Astrocyte of the spinal cord (primary cell): ENCODE measurements around the gene GPR12.
"Not testable (repeated sequence)": the region's sequence is repeated elsewhere in the genome, so short reads cannot be mapped to it uniquely, and the experiment has no call there.

ENCODE experiments used
- DNase-seq: peaks from one replicate; pipeline ENCODE4 v3.0.0; 2011; ENCODE audit warnings: low read depth, low spot score
- H3K4me3 ChIP-seq: 2 replicates; pipeline ENCODE4 v1.5.1; 2011; ENCODE audit warnings: low read depth, mild to moderate bottlenecking, low read length, moderate library complexity
- CTCF ChIP-seq: IDR thresholded peaks from 2 replicates; pipeline ENCODE4 v1.5.1; 2012; ENCODE audit warnings: low read depth, mild to moderate bottlenecking, low read length, inconsistent platforms
- in situ Hi-C: cut with HindIII; loops from 2 replicates; pipeline ENCODE4 v1.10.0; 2017; ENCODE audit warnings: low sequenced_read_pairs

The GPR12 gene

GRCh38 chr13:26727122-26727521, 33.5 kb downstream of the GPR12 start:
- no peak for DNase-seq
- in situ Hi-C loops = no loop called here
- H3K4me3 ChIP-seq = no peak overlapping the region
- no peak for TF ChIP-seq CTCF

- H3K4me3 ChIP-seq = no peak overlapping the region
- in situ Hi-C loops = no loop called here
- DNase-seq = no peak
- no peak for TF ChIP-seq CTCF
Observed at GRCh38 chr13:26726684-26727083, 33.9 kb downstream of the GPR12 start.

- H3K4me3 ChIP-seq, DNase-seq, in situ Hi-C loops: not testable (repeated sequence)
Observed at GRCh38 chr13:26723620-26724019, 37.0 kb downstream of the GPR12 start.

- TF ChIP-seq CTCF = no peak
- in situ Hi-C loops = no loop called here
- no peak for DNase-seq
Observed at GRCh38 chr13:26722321-26722720, 38.3 kb downstream of the GPR12 start.

GRCh38 chr13:26721251-26722121, 39.1 kb downstream of the GPR12 start:
- no peak overlapping the region for H3K4me3 ChIP-seq
- no peak for TF ChIP-seq CTCF
- peak; percentile 10 for DNase-seq
- in situ Hi-C loops = no loop called here

More at GRCh38 chr13:26722321-26722720, 38.3 kb downstream of the GPR12 start:
- H3K4me3 ChIP-seq = no peak overlapping the region

- no peak overlapping the region for H3K4me3 ChIP-seq
- DNase-seq = no peak
- in situ Hi-C loops = no loop called here
- TF ChIP-seq CTCF = peak; percentile 18
Observed at GRCh38 chr13:26719356-26719945, 41.1 kb downstream of the GPR12 start.

GRCh38 chr13:26718872-26719271, 41.7 kb downstream of the GPR12 start:
- TF ChIP-seq CTCF = no peak
- in situ Hi-C loops = no loop called here

More at GRCh38 chr13:26718872-26719271, 41.7 kb downstream of the GPR12 start:
- no peak overlapping the region for H3K4me3 ChIP-seq
- DNase-seq = no peak
